MM.1S (cell line): ENCODE data around the gene SEPTIN2.
"Not testable (repeated sequence)": the region's sequence is repeated elsewhere in the genome, so short reads cannot be mapped to it uniquely, and the experiment has no call there.

ENCODE experiments used
- DNase-seq: peaks from one replicate; pipeline ENCODE4 v3.0.0-alpha.2; 2015
- H2AFZ ChIP-seq: fragments of 300-600 bp; sonication (generic); 2 replicates; pipeline ENCODE4 v1.6.0; 2016; ENCODE audit warnings: antibody characterized with exemption, low read length
- H3F3A ChIP-seq: fragments of 300-600 bp; sonication (generic); 2 replicates; pipeline ENCODE4 v1.6.1; 2016; ENCODE audit warnings: mild to moderate bottlenecking, antibody characterized with exemption, low read length, moderate library complexity, mixed read lengths; ENCODE audit not compliant: insufficient read depth
- H3K27ac ChIP-seq: fragments of 300-600 bp; sonication (generic); 2 replicates; pipeline ENCODE4 v1.5.1; 2016; ENCODE audit warnings: mild to moderate bottlenecking, low read length
- H3K27me3 ChIP-seq: fragments of 300-600 bp; sonication (generic); replicated peaks from 2 replicates; pipeline ENCODE4 v1.6.0; 2016; ENCODE audit warnings: low read length; ENCODE audit not compliant: insufficient read depth
- H3K36me3 ChIP-seq: fragments of 300-600 bp; sonication (generic); replicated peaks from 2 replicates; pipeline ENCODE4 v1.6.1; 2016; ENCODE audit warnings: mild to moderate bottlenecking, low read length, mixed read lengths; ENCODE audit not compliant: insufficient read depth
- H3K4me1 ChIP-seq: fragments of 300-600 bp; sonication (generic); 2 replicates; pipeline ENCODE4 v1.6.1; 2016; ENCODE audit warnings: low read length, mixed read lengths
- H3K4me2 ChIP-seq: fragments of 300-600 bp; sonication (generic); 2 replicates; pipeline ENCODE4 v1.6.0; 2016; ENCODE audit warnings: low read depth, low read length
- H3K4me3 ChIP-seq: fragments of 300-600 bp; sonication (generic); 2 replicates; pipeline ENCODE4 v1.5.1; 2016; ENCODE audit warnings: low read length, mixed read lengths
- H3K79me2 ChIP-seq: fragments of 300-600 bp; sonication (generic); 2 replicates; pipeline ENCODE4 v1.6.1; 2016; ENCODE audit warnings: mixed run types, low read length, mixed read lengths
- H3K9ac ChIP-seq: fragments of 300-600 bp; sonication (generic); 2 replicates; pipeline ENCODE4 v1.6.1; 2016; ENCODE audit warnings: low read length, mixed read lengths
- H3K9me2 ChIP-seq: fragments of 300-600 bp; sonication (generic); replicated peaks from 2 replicates; pipeline ENCODE4 v1.6.1; 2016; ENCODE audit warnings: mild to moderate bottlenecking, low read length, mixed read lengths; ENCODE audit not compliant: insufficient read depth
- H3K9me3 ChIP-seq: fragments of 300-600 bp; sonication (generic); replicated peaks from 2 replicates; pipeline ENCODE4 v1.6.1; 2016; ENCODE audit warnings: mild to moderate bottlenecking, low read length, mixed read lengths; ENCODE audit not compliant: insufficient read depth
- H4K20me1 ChIP-seq: fragments of 300-600 bp; sonication (generic); 2 replicates; pipeline ENCODE4 v1.6.1; 2016; ENCODE audit warnings: mild to moderate bottlenecking, low read length, moderate library complexity, mixed read lengths; ENCODE audit not compliant: insufficient read depth
- EZH2 ChIP-seq: fragments of 300-600 bp; sonication (generic); optimal IDR thresholded peaks from 2 replicates; pipeline ENCODE3; 2017; ENCODE audit warnings: low read depth, mild to moderate bottlenecking, antibody characterized with exemption, low read length, mixed read lengths
- EZH2phosphoT487 ChIP-seq: fragments of 300-600 bp; sonication (generic); IDR thresholded peaks from 2 replicates; pipeline ENCODE4 v1.6.1; 2018; ENCODE audit warnings: antibody characterized with exemption, low read length
- TF ChIP-seq, protein P1 (sequence below): fragments of 300-600 bp; sonication (generic); IDR thresholded peaks from 2 replicates; pipeline ENCODE4 v1.5.1; 2016; ENCODE audit warnings: antibody characterized with exemption, low read length, mixed read lengths

Gene SEPTIN2

GRCh38 chr2:241391892-241392665 lies 76.4 kb downstream of the SEPTIN2 start:
- Histone ChIP-seq H3K9me3 (no peaks in the 10 kb centered on the region), H3K27me3 (no peaks in the 10 kb centered on the region), H3K4me2 (no peak overlapping the region), H3F3A (peaks cover 3% of the 10 kb centered on the region; the same call in 1 of the 2 replicates), H2AFZ (no peak overlapping the region), H4K20me1 (no peaks in the 10 kb centered on the region), H3K4me3 (no peak overlapping the region), H3K9ac (no peak overlapping the region), H3K9me2 (no peaks in the 10 kb centered on the region), H3K36me3 (no peaks in the 10 kb centered on the region), H3K4me1 (peaks cover 16% of the 10 kb centered on the region), H3K79me2 (peaks cover 55% of the 10 kb centered on the region), H3K27ac (no peak overlapping the region)
- TF ChIP-seq, protein P1, sequence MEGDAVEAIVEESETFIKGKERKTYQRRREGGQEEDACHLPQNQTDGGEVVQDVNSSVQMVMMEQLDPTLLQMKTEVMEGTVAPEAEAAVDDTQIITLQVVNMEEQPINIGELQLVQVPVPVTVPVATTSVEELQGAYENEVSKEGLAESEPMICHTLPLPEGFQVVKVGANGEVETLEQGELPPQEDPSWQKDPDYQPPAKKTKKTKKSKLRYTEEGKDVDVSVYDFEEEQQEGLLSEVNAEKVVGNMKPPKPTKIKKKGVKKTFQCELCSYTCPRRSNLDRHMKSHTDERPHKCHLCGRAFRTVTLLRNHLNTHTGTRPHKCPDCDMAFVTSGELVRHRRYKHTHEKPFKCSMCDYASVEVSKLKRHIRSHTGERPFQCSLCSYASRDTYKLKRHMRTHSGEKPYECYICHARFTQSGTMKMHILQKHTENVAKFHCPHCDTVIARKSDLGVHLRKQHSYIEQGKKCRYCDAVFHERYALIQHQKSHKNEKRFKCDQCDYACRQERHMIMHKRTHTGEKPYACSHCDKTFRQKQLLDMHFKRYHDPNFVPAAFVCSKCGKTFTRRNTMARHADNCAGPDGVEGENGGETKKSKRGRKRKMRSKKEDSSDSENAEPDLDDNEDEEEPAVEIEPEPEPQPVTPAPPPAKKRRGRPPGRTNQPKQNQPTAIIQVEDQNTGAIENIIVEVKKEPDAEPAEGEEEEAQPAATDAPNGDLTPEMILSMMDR: peak; percentile 42
- no peak for TF ChIP-seq EZH2phosphoT487
- peak; percentile 27 for DNase-seq

GRCh38 chr2:241392753-241393152 lies 77.0 kb downstream of the SEPTIN2 start:
- DNase-seq, H3F3A ChIP-seq, H3K9ac ChIP-seq, H3K4me2 ChIP-seq, H3K9me2 ChIP-seq, H3K9me3 ChIP-seq, H2AFZ ChIP-seq, H4K20me1 ChIP-seq, H3K36me3 ChIP-seq, H3K4me3 ChIP-seq, H3K27ac ChIP-seq, H3K27me3 ChIP-seq: not testable (repeated sequence)
- Histone ChIP-seq H3K4me1 (peaks cover 16% of the 10 kb centered on the region), H3K79me2 (peaks cover 58% of the 10 kb centered on the region)

- H3K9ac ChIP-seq: no peak overlapping the region
- no peak for DNase-seq
- H3F3A ChIP-seq: peaks cover 3% of the 10 kb centered on the region; the same call in 1 of the 2 replicates
- peaks cover 16% of the 10 kb centered on the region for H3K4me1 ChIP-seq
- H3K9me3 ChIP-seq: no peaks in the 10 kb centered on the region
- H3K36me3 ChIP-seq: no peaks in the 10 kb centered on the region
- H3K4me3 ChIP-seq: no peak overlapping the region
- no peak overlapping the region for H3K4me2 ChIP-seq
- no peak overlapping the region for H3K27ac ChIP-seq
- H3K79me2 ChIP-seq: peaks cover 57% of the 10 kb centered on the region
- TF ChIP-seq, protein P1: no peak
- no peak for TF ChIP-seq EZH2
- no peak for TF ChIP-seq EZH2phosphoT487
- H3K27me3 ChIP-seq: no peaks in the 10 kb centered on the region
- H3K9me2 ChIP-seq: no peaks in the 10 kb centered on the region
- H2AFZ ChIP-seq: no peak overlapping the region
- H4K20me1 ChIP-seq: no peaks in the 10 kb centered on the region
These were observed 77.9 kb downstream of the SEPTIN2 start for GRCh38 chr2:241393524-241394196.

GRCh38 chr2:241396809-241397208 lies 81.1 kb downstream of the SEPTIN2 start:
- peaks cover 49% of the 10 kb centered on the region for H3K79me2 ChIP-seq
- not testable (repeated sequence) for H3K27me3 ChIP-seq, DNase-seq, H3K9me2 ChIP-seq, H3K4me1 ChIP-seq, H3K9ac ChIP-seq, H3K27ac ChIP-seq, H3K36me3 ChIP-seq, H3F3A ChIP-seq, H3K9me3 ChIP-seq, H2AFZ ChIP-seq, H3K4me2 ChIP-seq, H4K20me1 ChIP-seq, H3K4me3 ChIP-seq
